Fibroblast of skin of left biceps (primary cell): ENCODE results near the gene SCN3B.

Experiments
- DNase-seq, 2 experiments: peaks; one replicate each; pipeline ENCODE4 v3.0.0-alpha.2; 2013; ENCODE audit warnings: low read depth in 2 of 2

SCN3B gene

GRCh38 chr11:123653827-123654565, 428 bp downstream of the SCN3B start:
- no peak for DNase-seq

- no peak for DNase-seq
Measured at GRCh38 chr11:123653483-123653826, 969 bp downstream of the SCN3B start.

DNA sequence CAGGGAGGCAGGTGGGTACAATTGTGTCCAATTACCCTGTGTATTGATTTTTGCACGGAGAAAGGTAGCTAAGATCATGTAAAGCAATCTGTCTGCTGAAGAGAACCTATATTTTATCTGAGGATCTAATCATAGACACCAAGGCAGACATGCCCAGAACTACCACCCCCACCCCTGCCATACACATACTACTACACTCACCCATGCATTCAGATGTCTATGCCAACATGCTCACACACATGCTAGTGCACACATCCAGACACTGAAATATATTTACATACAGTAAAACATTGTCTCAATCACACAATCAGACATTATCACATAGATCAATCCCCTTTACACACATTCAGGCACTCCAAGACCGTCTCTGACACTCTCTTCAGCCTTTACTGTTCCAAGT, 1.8 kb downstream of the SCN3B start:
- no peak for DNase-seq

- DNase-seq: no peak
Measured at GRCh38 chr11:123650901-123651300, 3.5 kb downstream of the SCN3B start.

DNA sequence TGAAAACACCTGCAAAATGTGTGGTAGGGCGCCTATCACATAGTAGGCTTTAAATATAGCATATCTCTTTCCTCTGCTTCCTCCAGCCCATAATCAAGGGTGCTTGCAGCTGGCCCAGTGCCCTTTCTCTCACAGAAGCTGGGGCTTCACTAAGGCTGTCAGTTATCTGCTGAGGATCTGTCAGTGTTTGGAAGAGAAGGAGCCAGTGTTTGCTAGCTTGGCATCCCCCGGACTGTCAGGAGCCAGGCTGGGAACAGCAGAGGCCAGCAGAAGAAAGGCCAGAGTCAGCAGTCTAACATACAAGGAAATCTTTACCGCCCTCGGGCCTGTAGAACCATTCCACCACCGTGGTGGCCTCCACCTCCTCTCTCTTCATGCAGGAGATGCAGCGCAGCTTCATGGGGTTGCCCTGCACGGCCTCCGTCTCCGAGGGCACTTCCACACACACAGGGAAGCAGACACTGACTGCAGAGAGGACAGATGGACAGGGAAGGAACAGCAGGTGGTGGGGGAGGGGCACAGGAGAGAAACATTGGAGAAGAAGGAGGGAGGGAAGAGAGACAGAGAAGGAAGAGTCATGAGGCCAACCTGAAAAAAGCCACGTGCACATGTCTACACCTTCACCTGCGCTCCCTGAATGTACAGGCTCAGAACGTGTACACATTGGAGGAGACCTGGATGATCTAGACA, 9.0 kb downstream of the SCN3B start:
- no peak for DNase-seq

- no peak for DNase-seq
Measured at GRCh38 chr11:123642435-123642834, 12.0 kb downstream of the SCN3B start.

DNA sequence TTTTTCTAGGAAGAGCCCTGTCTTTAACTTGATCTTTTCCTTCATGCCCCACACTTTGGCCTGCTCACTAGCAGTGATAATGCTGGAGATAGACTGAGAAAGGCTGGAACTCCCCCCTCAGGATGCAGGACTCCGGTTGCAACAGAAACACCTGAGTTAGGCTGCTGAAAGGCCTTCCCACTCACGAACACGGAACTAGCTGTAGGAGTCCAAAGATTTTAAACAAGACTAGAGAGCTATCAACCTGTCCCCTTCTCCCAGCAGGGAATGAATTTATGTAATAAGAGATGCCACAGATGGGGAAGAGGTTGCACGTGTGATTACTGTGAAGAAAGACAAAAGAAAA, 13.0 kb downstream of the SCN3B start:
- DNase-seq: no peak

GRCh38 chr11:123640677-123641494, 13.5 kb downstream of the SCN3B start:
- no peak for DNase-seq

DNA sequence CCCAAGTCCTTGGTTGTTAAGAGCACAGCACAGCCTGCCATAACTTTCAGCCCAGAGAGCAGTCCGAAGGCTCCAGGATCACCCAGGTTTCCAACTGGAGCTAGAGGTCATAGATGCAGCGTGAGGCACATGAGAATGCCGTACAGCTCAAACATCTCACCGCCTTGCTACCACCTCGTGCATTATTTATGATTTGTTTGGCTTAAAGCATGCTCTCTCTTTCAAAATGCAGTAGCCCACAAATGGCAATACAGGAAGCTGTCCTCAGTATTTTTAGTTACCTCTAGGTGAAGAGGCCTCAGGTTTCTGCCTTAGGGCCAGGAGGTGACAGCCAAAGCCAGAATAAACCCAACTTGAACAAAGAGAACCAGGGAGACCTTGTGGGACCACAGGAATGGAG, 14.4 kb downstream of the SCN3B start:
- DNase-seq: no peak

GRCh38 chr11:123630126-123630608, 24.3 kb downstream of the SCN3B start:
- DNase-seq: no peak

- no peak for DNase-seq
Measured at GRCh38 chr11:123628936-123629683, 25.3 kb downstream of the SCN3B start.

GRCh38 chr11:123624974-123625373, 29.4 kb downstream of the SCN3B start:
- DNase-seq: no peak

- DNase-seq: no peak
Measured at GRCh38 chr11:123622576-123622975, 31.8 kb downstream of the SCN3B start.

GRCh38 chr11:123616505-123617198, 37.8 kb downstream of the SCN3B start:
- no peak for DNase-seq

DNA sequence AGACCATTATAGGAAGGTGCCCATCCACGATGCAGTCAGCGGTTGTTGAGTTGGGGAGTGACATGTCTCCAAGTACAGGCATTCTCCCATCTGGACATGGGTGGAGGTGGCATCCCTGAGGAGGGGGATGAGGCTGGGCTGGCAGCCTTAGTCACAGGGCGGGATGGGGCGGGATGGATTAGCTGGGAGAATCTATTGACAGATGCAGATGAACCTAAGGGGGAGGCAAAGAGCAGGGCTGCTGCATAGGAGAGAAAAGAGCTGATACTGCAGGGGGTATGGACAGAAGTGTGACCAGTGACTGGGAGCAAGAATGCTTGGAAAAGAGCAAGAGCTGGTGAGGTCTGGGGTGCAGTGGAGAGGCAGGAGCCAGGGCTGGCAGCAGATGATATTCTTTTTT, 42.7 kb downstream of the SCN3B start:
- no peak for DNase-seq

- no peak for DNase-seq
Measured at GRCh38 chr11:123608945-123609344, 45.5 kb downstream of the SCN3B start.

GRCh38 chr11:123608371-123608770, 46.1 kb downstream of the SCN3B start:
- no peak for DNase-seq

DNA sequence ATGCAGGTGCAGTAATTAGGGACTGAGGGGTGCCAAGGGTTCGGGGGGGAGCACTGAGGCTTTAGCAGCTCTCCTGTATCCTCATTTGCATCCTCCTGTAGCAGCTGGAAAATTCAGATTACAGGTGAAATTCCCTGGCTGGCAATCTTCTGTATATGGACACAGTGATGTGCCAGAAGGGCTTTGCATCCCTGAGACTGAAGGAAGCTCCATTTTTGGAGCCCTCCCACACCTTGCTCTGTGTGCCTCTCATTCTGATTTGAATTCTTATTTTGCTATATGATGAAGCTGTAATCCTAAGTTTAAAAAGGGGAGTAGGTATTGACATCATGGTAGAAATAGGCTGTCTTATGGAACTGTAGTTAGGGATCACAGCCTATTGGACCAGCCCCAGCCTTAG, 46.6 kb downstream of the SCN3B start:
- no peak for DNase-seq

DNA sequence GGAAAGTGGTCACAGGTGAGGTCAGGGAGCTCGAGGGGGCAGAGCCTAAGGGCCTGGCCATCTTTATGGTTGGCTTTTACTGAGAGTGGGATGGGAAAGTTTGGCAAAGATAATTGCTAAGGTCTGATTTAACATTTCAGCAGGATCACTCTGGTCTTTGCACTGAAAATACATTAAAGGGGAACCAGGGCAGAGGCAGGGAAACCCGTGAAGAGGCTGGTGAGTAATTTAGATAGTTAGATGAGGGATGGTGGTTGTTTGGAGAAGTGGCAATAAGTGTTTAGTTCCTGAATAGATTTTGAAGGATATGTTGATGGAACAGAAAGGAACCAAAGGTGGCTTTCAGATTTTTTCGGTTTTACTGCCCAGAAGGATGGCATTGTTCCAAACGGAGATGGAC, 50.8 kb downstream of the SCN3B start:
- no peak for DNase-seq

- no peak for DNase-seq
Measured at GRCh38 chr11:123601743-123602142, 52.7 kb downstream of the SCN3B start.

DNA sequence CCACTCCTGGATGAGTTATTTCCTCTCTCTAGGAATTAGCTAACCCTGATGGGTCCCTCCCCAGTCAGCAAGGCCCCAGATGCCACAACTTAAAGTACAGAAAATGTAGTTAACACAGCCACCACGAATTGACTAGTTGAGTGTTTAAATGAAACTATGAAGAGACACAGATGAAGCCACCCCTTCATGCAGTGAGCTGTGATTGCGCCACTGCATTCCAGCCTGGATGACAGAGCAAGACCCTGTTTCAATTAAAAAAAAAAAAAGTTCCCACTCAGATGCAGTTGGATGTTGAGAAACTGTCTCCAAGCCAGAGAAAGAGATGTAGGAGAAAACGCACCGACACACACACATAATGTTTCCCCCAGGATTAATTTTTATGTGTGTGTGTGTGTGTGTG, 53.3 kb downstream of the SCN3B start:
- DNase-seq: peak; percentile 66 to 71
